Chondrocyte (in vitro differentiated cells): Measurements from ENCODE around the gene IGSF5. TPM values are rescaled to one million over a fixed set of nuclear protein-coding genes. Genes with fewer than 3 reads are reported as not detected.

ENCODE experiments used
- DNase-seq: peaks from one replicate; pipeline ENCODE4 v3.0.0; 2021; ENCODE audit warnings: mixed read lengths, low spot score
- H3K27ac Mint-ChIP-seq: one replicate; pipeline ENCODE4 v1.8.0; 2021; ENCODE audit warnings: mild to moderate bottlenecking, moderate library complexity, mixed read lengths; ENCODE audit not compliant: unreplicated experiment
- H3K27me3 Mint-ChIP-seq: 2 replicates; pipeline ENCODE4 v1.8.0; 2021; ENCODE audit warnings: low read depth, mixed read lengths
- H3K36me3 Mint-ChIP-seq: 2 replicates; pipeline ENCODE4 v1.8.0; 2021; ENCODE audit warnings: low read depth, mixed read lengths
- H3K4me1 Mint-ChIP-seq: 2 replicates; pipeline ENCODE4 v1.8.0; 2021; ENCODE audit warnings: low read depth, mild to moderate bottlenecking, mixed read lengths
- H3K4me3 Mint-ChIP-seq: one replicate; pipeline ENCODE4 v1.8.0; 2021; ENCODE audit warnings: mild to moderate bottlenecking, moderate library complexity, mixed read lengths; ENCODE audit not compliant: unreplicated experiment
- H3K9me3 Mint-ChIP-seq: 2 replicates; pipeline ENCODE4 v1.8.0; 2021; ENCODE audit warnings: low read depth, mixed read lengths
- total RNA-seq: library from RNA; stranded (reverse); gene quantifications from 3 replicates; pipeline ENCODE4 v1.2.1, GENCODE V29; 2021
- TF ChIP-seq, protein P1 (sequence below): fragments of 200-600 bp; sonication (generic); IDR thresholded peaks from 2 replicates; pipeline ENCODE4 v1.5.0; 2021; ENCODE audit warnings: antibody characterized with exemption, mild to moderate bottlenecking, moderate library complexity

IGSF5 gene
- total RNA-seq, 1 donor from 2014 or later: not detected

DNA sequence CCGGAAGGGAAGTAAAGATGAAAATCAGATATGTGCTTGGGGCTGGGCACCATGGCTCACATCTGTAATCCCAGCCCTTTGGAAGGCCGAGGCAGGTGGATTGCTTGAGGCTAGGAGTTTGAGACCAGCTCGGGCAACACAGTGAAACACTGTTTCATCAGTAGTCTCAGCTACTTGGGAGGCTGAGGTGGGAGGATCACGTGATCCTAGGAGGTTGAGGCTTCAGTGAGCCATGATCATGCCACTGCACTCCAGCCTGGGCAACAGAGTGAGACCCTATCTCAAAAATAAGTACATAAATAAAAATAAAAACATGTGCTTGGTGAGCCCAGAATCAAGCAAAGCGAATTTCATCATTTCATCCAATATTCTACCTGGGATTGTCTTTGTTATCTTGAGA lies 98.9 kb downstream of the IGSF5 start:
- TF ChIP-seq, protein P1, sequence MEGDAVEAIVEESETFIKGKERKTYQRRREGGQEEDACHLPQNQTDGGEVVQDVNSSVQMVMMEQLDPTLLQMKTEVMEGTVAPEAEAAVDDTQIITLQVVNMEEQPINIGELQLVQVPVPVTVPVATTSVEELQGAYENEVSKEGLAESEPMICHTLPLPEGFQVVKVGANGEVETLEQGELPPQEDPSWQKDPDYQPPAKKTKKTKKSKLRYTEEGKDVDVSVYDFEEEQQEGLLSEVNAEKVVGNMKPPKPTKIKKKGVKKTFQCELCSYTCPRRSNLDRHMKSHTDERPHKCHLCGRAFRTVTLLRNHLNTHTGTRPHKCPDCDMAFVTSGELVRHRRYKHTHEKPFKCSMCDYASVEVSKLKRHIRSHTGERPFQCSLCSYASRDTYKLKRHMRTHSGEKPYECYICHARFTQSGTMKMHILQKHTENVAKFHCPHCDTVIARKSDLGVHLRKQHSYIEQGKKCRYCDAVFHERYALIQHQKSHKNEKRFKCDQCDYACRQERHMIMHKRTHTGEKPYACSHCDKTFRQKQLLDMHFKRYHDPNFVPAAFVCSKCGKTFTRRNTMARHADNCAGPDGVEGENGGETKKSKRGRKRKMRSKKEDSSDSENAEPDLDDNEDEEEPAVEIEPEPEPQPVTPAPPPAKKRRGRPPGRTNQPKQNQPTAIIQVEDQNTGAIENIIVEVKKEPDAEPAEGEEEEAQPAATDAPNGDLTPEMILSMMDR: no peak
- DNase-seq: no peak
- Mint-ChIP-seq H3K9me3 (peaks cover 5% of the 10 kb centered on the region), H3K27me3 (no peaks in the 10 kb centered on the region), H3K4me3 (no peak overlapping the region), H3K36me3 (no peaks in the 10 kb centered on the region), H3K27ac (no peak overlapping the region), H3K4me1 (peaks cover 8% of the 10 kb centered on the region)

- peaks cover 5% of the 10 kb centered on the region for H3K9me3 Mint-ChIP-seq
- no peak overlapping the region for H3K4me3 Mint-ChIP-seq
- no peak for DNase-seq
- peaks cover 11% of the 10 kb centered on the region for H3K4me1 Mint-ChIP-seq
- H3K36me3 Mint-ChIP-seq: no peaks in the 10 kb centered on the region
- no peak overlapping the region for H3K27ac Mint-ChIP-seq
- TF ChIP-seq, protein P1: no peak
- H3K27me3 Mint-ChIP-seq: no peaks in the 10 kb centered on the region
Observed at GRCh38 chr21:39845571-39846130, 100.7 kb downstream of the IGSF5 start.

GRCh38 chr21:39847877-39848276 lies 102.9 kb downstream of the IGSF5 start:
- TF ChIP-seq, protein P1: no peak
- Mint-ChIP-seq H3K27ac (no peak overlapping the region), H3K27me3 (no peaks in the 10 kb centered on the region), H3K4me1 (peaks cover 11% of the 10 kb centered on the region), H3K4me3 (no peak overlapping the region), H3K9me3 (peaks cover 5% of the 10 kb centered on the region), H3K36me3 (no peaks in the 10 kb centered on the region)
- no peak for DNase-seq

DNA sequence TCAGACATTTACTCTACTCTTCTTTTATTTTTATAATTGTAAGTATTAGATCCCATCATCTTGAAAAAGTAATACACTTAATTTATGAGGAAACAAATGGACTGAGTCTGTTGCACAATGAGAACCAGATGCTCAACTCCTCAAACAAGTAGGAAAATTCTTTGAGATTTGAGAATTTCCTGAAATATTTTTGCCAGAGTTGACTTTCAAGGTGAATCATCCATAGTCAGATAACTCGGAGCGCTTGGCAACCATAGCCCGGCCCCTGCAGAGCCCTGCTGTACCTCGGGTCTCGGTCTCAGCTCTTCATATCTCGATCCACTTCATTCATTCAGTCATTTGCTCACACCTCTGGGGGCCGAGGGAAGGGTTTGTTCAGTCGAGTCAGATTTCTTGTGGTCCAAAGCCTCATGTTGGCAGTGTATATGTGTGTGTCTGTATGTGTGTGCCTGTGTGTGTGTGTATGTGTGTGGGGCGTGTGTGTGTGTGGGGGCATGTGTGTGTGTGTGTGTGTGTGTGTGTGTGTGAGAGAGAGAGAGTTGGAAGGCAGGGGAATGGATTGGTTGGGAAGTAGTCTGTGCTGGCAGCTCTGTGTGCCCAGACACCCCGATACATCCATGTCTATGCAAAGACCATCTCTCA lies 104.2 kb downstream of the IGSF5 start:
- Mint-ChIP-seq H3K4me1 (peaks cover 11% of the 10 kb centered on the region), H3K9me3 (peaks cover 5% of the 10 kb centered on the region), H3K27ac (no peak overlapping the region), H3K27me3 (no peaks in the 10 kb centered on the region), H3K4me3 (no peak overlapping the region), H3K36me3 (no peaks in the 10 kb centered on the region)
- no peak for DNase-seq
- TF ChIP-seq, protein P1: no peak

GRCh38 chr21:39850333-39850732 lies 105.3 kb downstream of the IGSF5 start:
- no peak overlapping the region for H3K27ac Mint-ChIP-seq
- DNase-seq: no peak
- peaks cover 6% of the 10 kb centered on the region for H3K9me3 Mint-ChIP-seq
- TF ChIP-seq, protein P1: no peak
- no peaks in the 10 kb centered on the region for H3K36me3 Mint-ChIP-seq
- no peaks in the 10 kb centered on the region for H3K27me3 Mint-ChIP-seq
- no peak overlapping the region for H3K4me3 Mint-ChIP-seq
- peaks cover 10% of the 10 kb centered on the region for H3K4me1 Mint-ChIP-seq
